ENCODE data around the gene MICAL2.

- TF ChIP-seq CTCF (conservative IDR thresholded peaks at IDR 0.05; ENCODE audit: low read length) (no peak), EZH2phosphoT487 (IDR thresholded peaks at IDR 0.05; ENCODE audit: borderline replicate concordance, low read depth, low read length) (no peak)
Measured at GRCh38 chr11:12182676-12183541, 72.5 kb downstream of the MICAL2 start.

Data from OCI-LY7 (cell line).